ENCODE results near the gene NDOR1. TPM values are rescaled to one million over a fixed set of nuclear protein-coding genes. Genes with fewer than 3 reads are reported as not detected.

NDOR1 gene
- total RNA-seq, result 2.1 and 2.2 TPM in 2 replicates

DNA sequence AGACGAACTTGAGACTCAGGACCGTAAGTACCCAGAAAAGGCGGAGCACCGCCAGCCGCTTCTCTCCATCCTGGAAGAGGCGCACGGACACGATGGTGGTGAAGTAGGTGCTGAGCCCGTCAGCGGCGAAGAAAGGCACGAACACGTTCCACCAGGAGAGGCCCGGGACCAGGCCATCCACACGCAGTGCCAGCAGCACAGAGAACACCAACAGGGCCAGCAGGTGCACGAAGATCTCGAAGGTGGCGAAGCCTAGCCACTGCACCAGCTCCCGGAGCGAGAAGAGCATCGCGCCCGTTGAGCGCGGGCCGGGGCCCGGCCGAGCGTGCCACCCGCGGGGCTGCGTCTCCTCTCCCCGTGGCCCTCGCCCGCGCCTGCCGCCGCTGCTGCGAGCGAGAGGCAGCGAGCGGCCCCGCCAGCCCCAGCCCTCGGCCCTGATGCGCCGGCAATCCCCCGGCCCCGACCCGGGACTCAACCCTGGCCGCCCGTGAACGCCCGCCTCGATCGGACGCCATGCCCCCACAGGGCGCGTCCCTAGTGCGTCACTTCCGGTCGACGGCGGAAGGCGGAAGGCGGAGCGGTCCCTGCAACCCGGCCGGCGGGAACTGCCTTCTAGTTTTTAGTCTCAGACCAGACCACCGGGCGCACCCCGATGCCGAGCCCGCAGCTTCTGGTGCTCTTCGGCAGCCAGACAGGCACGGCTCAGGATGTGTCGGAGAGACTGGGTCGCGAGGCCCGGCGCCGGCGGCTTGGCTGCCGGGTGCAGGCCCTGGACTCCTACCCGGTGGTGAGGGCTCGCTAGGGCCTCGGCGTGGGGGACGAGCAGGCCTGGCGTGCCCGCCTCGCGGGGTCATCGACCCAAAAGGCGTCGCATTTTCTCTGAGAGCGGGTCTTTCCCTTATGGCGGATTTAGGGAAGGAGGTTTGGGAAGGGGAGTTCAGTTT lies at the start of gene NDOR1, which contains the start of gene TMEM203:
Gene NDOR1, plus strand, starts transcription at position 575 of the 944 bp plus-strand sequence. Its CDS starts 78 bp downstream, at position 653.
Gene TMEM203, minus strand, starts transcription at position 523 of the 944 bp plus-strand sequence. Its CDS starts 234 bp downstream, at position 289.

DNA sequence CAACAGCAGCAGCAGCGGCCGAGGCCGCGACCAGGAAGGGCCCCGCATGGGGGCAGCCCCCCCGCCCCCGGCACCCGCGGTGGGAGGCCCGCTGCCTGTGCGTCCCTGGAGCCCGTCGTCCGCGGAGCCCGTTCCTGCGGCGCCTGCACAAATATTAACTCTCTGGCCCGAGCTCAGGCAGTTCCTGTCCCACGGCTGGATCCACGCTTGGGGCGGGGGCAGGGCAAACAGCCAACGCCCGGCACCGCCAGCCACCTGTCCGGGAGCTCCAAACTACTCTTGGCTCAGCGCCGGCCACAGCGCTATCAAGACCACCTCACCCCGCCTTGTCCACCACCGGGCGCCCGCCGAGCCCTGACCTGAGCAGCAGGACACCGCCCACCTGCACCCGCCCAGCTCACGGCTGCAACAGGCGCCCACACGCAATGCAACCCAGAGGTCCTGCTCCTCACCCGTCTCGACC lies 35.6 kb upstream of the NDOR1 start, which contains the start of gene LRRC26:
Gene LRRC26, minus strand, starts transcription at position 156 of the 463 bp plus-strand sequence. Its CDS starts 108 bp downstream, at position 48.

DNA sequence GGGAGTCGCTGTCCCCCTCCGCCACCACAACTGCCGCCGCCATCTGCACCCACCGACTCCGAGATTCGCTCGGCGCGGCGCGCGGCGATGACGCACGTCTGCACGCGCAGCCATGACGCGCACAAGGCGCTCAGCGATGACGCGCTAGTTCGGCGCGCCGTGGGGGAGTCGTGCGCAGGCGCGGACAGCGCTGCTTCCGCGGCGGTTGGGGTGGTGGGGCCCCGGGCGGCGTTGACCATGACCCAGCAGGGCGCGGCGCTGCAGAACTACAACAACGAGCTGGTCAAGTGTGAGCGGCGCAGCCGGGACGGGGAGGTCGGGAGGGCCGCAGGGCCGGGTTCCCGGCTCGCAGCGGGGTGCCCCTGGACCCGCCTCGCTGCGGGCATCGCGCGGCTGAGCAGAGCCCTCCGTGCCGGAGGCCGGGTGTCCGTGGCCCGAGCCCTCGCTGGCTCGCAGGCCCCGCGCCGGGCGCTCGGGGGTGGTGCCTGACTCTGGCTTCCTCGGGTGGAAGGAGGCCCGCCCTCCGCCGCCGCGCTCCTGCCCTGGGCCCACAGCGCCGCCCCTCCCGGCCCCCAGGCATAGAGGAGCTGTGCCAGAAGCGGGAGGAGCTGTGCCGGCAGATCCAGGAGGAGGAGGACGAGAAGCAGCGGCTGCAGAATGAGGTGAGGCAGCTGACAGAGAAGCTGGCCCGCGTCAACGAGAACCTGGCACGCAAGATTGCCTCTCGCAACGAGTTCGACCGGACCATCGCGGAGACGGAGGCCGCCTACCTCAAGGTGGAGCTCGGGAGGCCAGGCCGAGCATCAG lies 16.8 kb upstream of the NDOR1 start, which contains the start of the genes ANAPC2 and SSNA1:
Gene ANAPC2, minus strand, starts transcription at position 71 of the 807 bp plus-strand sequence. Its CDS starts 28 bp downstream, at position 43.
Gene SSNA1, plus strand, starts transcription at position 187 of the 807 bp plus-strand sequence. Its CDS starts 51 bp downstream, at position 238.

DNA sequence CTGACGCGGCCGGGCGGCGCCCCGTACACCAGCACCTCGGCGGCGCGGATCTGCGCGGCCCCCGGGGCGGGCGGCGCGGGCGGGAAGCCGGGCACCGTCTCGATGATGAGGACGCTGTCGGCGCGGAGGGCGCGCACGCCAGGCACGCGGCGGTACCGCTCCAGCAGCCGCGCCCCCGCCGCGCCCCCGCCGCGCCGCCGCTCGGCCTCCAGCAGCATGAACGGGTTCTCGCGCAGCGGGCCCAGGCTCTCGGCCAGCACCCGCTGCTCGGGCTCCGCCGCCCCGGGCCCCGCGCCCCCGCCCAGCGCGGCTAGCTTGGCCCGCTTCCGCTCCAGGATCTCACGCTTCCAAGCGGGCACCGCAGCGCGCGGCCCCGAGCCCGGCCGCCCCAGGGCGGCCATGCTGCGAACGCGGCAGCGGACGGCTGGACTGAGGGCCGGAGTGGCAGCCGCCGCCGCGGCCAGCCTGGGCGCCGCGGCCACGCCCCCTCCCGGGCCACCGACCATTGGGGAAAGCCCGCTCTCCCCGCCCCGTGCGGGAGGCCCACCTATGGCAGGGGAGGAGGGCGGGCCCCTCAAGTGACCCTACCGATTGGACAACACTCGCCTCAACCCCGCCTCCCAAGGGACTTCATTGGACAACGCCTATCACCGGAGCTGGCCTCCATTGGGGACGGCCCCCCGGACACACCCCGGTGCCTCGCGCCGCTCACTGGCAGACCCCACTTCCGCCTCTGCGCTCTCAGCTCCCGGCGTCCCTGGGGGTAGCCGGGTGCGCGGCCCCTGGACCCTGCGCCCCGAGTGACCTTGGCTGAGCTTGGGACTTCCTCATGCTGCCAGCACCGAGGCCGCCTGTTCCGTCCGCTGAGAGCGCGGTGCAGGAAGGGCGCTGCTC lies 4.9 kb upstream of the NDOR1 start, which contains the start of gene TPRN:
Gene TPRN, minus strand, starts transcription at position 431 of the 894 bp plus-strand sequence. Its CDS starts 30 bp downstream, at position 401.

DNA sequence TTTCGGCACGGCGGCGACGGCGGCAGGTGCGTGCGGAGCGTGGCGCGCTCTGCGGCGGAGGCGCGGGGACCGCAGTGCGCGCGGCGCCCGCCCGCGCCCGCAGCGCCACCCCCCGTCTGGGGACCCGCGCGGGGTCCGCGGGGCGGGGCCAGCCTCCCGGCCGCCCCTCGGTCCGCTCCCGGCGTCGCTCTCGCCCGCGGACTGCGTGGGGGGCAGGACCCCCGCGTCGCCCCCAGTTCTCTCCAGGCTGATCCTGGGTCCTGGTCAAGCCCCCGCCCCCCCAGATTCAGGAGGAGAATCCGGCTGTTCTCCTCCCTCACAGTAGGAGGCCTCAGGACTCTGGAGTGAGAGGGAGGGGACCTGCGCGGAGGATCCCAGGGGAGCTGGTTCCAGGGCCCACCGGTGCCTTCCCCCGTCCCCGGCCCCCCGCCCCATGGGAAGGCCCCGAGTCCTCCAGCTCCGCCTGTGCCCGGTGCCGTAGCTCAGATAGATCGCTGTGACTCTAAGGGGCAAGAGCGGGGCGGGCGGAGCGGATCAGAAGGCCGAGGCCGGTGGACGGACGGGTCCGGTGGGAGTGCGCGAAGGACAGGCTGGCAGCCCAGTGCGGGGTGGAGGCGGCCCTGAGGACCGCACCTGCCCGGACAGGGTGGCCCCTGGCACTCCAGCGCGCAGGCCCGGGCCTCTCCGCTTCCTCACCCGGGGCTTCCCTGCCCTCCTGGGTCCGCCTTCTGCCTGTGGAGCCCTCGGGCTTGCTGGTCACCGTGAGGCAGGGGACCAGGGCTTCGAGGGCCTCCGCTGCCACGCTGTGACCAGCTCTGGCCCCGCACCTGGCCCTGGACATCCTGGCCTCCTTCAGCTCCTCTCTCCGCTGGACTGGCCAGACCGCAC lies 16.9 kb downstream of the NDOR1 start, which contains the start of gene RNF208:
Gene RNF208, minus strand, starts transcription at position 51 of the 888 bp plus-strand sequence. CDS start 1,028 bp downstream, outside the sequence.

DNA sequence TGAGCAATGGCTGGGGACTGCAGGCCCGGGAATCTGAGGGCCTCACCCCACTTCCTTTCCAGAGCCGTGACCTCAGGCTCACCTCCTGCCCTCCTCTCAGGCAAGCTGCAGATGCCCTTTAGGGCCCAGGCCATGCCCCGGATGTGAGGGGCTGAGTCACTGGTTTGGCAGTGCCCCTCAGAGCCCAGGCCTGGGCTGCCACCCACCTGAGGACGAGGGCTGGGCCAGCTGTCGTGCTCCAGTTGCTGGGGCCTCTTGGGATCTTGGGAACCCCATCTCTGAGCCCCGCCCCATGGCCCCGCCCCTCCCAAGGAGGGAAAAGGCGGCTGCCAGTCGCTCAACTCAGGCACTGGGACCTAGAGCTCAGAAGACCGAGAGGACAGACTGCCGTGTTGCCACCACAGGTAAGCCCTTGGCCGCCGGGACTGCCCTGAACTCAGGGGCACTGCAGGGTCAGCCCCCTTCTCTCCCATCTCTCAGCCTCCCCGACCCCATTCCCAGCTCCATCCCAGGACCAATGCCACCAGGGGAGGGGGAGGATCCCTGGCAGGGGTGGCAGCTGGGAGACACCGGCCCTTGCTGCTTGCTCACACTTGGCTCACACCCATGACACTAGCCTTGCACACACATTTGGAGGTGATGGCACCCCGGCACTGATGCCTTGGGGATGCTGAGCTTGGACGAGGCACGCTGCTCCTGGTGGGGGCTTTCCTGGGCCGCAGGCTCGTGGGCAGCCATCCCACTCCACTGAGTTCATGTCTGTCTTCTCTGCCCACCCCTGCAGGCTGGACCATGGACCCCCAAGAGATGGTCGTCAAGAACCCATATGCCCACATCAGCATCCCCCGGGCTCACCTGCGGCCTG lies 19.6 kb downstream of the NDOR1 start, which contains the start of gene CYSRT1:
Gene CYSRT1, plus strand, starts transcription at position 345 of the 865 bp plus-strand sequence. Its CDS starts 448 bp downstream, at position 793.

DNA sequence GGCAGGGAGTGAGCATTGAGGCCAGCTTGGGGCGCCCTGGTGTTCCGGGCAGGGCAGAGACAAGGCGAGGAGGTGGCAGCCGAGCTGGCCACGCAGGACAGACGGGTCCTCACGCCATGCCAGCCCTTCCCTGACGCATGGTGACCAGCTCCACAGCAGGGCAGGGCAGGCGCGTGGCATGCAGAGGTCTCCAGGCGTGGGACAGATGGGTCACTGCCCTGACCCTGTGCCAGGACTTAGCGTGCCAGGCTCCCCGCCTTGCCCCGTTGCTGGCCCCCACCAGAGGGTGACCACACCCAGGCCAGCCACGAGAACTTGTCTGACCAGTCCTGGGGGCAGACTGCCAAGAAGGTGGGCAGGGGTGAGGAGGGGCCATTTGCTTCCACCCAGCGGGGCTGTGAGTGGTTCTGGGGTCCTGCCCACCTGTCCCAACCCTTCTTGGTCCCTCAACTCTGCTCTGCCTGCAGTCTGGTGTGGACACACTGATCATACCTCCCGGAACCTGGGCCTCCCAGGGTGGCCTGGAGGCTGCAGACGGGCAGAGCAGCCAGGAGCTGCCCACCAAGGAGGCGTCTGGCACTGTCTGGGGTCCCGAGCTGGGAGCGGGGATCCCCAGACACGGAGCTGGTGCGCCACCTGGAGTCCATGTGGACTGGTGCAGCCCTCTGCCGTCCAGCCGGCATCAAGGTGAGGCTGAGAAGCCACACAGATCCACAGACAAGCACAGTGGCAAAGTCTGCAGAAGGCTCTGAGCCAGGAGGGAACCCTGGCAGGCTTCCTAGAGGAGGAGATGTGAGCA lies 21.8 kb downstream of the NDOR1 start, which contains the start of gene RNF224:
Gene RNF224, plus strand, starts transcription at position 449 of the 799 bp plus-strand sequence. CDS start 834 bp downstream, outside the sequence.

DNA sequence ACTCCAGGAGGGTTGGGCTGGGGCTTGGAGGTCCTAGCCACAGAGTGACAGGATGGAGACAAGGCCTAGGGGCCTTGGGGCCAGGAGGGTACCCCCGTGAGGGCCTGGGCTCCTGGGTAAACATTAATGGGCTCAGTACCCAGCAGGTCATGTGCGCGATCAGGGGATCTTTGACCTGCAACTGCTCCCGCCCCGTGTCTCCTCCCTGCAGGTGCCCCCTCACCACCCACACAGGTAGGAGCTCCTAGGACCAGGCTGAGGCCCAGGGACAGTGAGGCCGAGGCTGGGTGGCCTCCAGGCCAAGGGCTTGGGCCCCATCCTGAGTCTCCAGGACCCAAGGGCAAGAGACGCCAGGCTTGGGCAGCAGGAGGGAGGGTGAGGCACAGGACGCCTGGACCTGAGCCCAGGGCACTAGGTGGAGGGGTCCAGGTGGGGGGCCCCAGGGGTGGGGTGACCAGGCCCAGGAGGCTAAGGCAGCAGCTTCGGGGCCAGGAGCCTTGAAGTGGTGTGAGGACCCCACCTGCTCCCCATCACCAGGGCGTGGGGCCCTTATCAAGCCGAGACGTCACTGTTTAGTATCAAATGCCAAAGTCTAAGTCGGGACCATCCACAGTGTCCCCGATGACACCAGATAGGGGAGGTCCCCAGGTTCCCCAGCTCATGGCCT lies 25.3 kb downstream of the NDOR1 start, which contains the start of gene SLC34A3:
Gene SLC34A3, plus strand, starts transcription at position 197 of the 667 bp plus-strand sequence. CDS start 802 bp downstream, outside the sequence.

DNA sequence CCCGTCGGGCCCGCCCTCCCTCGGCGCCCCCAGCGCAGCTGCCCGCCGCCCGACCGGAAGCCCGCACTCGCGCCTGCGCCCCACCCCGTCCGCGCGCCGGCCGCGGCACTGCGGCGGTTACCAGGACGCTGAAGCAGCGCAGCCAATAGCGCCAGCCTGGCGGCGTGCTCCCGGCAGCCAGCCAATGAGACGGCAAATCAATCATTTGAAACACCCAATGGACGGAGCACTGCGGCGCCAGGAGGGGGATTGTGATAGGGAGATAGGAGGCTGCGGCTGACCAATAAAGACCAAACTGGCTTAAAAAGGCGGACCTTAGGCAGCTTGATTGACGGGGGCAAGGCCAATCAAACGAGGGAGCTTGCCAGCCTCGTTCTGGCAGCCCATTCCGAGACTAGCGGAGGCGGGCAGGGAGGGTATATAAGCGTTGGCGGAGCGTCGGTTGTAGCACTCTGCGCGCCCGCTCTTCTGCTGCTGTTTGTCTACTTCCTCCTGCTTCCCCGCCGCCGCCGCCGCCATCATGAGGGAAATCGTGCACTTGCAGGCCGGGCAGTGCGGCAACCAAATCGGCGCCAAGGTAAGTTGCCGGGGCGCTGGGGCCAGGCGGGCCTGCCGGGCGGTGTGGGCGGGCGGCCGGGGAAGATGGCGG lies 35.5 kb downstream of the NDOR1 start, which contains the start of gene TUBB4B:
Gene TUBB4B, plus strand, starts transcription at position 447 of the 649 bp plus-strand sequence. Its CDS starts 74 bp downstream, at position 521.

DNA sequence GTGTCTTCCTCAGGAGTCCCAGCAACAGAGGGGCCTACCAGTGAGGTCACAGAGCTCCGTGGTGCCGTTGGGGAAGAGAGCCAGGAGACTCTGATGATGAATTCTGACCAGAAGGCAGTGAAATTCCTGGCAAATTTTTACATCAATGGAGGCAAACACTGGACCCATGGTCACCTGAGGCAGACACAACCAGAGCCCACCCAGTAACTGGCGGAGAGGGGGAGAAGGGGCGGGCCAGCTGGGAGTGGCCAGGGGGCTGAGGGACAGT lies 45.6 kb downstream of the NDOR1 start, which contains the start of gene STPG3:
Gene STPG3, plus strand, starts transcription at position 93 of the 268 bp plus-strand sequence. Its CDS starts 1 bp downstream, at position 94.

DNA sequence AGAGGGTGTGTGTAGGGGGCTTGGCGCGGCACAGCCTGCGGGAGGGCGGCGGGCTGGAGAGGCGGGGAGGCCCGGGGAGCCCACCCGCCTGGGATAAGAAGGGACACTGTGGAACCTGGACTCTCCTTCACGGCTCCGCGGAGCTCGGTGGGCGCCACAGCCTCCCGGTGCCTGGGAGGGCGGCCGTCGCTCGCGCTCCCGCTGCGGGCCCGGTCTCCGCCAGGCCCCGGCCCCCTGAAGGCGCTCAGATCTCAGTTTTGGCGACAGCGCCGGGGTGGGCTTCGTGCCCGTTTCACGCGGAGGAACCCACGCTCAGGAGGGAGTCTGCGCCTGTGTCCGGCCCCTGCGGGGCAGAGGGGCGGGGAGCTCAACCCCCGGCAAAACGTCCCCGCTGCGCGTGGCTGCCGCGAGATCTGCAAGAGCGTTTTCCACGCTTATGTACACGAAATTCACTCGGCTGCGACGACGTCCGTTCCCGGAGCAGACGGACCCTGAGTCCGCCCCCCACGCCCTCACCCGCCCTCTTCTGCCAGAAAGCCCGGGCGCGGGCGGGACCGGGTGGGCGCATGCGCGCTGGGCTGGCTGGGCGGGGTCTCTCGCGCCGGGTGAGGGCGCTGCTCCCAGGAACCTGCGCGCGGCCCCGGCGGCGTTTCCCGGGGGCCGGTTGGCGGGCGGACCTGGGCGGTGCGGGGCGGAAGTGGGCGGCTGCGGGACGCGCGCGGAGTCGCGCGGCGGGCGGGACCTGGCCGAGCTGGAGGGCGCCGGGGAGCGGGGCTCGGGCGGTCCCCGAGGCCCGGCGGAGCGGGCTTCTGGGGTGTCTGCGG lies 49.3 kb downstream of the NDOR1 start, which contains the start of gene NELFB:
Gene NELFB, plus strand, starts transcription at position 704 of the 824 bp plus-strand sequence.

